KOPT-K1 (cell line): ENCODE results near the gene CCL2.

ENCODE experiments used
- H3K27ac ChIP-seq: fragments of 200-600 bp; sonication (generic); 2 replicates; pipeline ENCODE4 v1.5.1; 2016; ENCODE audit warnings: antibody characterized with exemption, mild to moderate bottlenecking, low read depth, low read length; ENCODE audit not compliant: poor library complexity, severe bottlenecking
- H3K36me3 ChIP-seq: fragments of 200-600 bp; sonication (generic); 2 replicates; pipeline ENCODE4 v1.5.1; 2017; ENCODE audit warnings: antibody characterized with exemption, mild to moderate bottlenecking, low read length, moderate library complexity; ENCODE audit not compliant: insufficient read depth
- H3K9me3 ChIP-seq: fragments of 200-600 bp; sonication (generic); 2 replicates; pipeline ENCODE4 v1.5.1; 2017; ENCODE audit warnings: antibody characterized with exemption, low read length, mild to moderate bottlenecking; ENCODE audit not compliant: insufficient read depth, poor library complexity, severe bottlenecking

CCL2 gene

GRCh38 chr17:34275881-34276280 is 20.8 kb downstream of the CCL2 start:
- H3K36me3 ChIP-seq = no peaks in the 10 kb centered on the region
- H3K9me3 ChIP-seq = no peaks in the 10 kb centered on the region
- H3K27ac ChIP-seq = no peak overlapping the region

GRCh38 chr17:34276826-34277225 is 21.7 kb downstream of the CCL2 start:
- Histone ChIP-seq H3K36me3 (no peaks in the 10 kb centered on the region), H3K27ac (no peak overlapping the region), H3K9me3 (no peaks in the 10 kb centered on the region)

- Histone ChIP-seq H3K9me3 (no peaks in the 10 kb centered on the region), H3K36me3 (no peaks in the 10 kb centered on the region), H3K27ac (no peak overlapping the region)
Observed at GRCh38 chr17:34283571-34283970, 28.5 kb downstream of the CCL2 start.

- H3K9me3 ChIP-seq = no peaks in the 10 kb centered on the region
- H3K36me3 ChIP-seq = no peaks in the 10 kb centered on the region
Observed at GRCh38 chr17:34285286-34285792, 30.3 kb downstream of the CCL2 start, which contains the start of gene CCL11. Gene CCL11, plus strand, starts transcription at chr17:34285742. Its CDS starts 67 bp downstream, at chr17:34285809.

GRCh38 chr17:34287875-34288274 is 32.8 kb downstream of the CCL2 start:
- Histone ChIP-seq H3K36me3 (no peaks in the 10 kb centered on the region), H3K9me3 (no peaks in the 10 kb centered on the region), H3K27ac (no peak overlapping the region)

More at GRCh38 chr17:34285286-34285792, 30.3 kb downstream of the CCL2 start, which contains the start of gene CCL11:
- no peak within 1 kb of the TSS for H3K27ac ChIP-seq

- H3K9me3 ChIP-seq = no peaks in the 10 kb centered on the region
- H3K27ac ChIP-seq = no peak overlapping the region
Observed at GRCh38 chr17:34290586-34290985, 35.5 kb downstream of the CCL2 start.

GRCh38 chr17:34291721-34292348 is 36.8 kb downstream of the CCL2 start:
- Histone ChIP-seq H3K36me3 (no peaks in the 10 kb centered on the region), H3K27ac (no peak overlapping the region), H3K9me3 (no peaks in the 10 kb centered on the region)

More at GRCh38 chr17:34290586-34290985, 35.5 kb downstream of the CCL2 start:
- H3K36me3 ChIP-seq = no peaks in the 10 kb centered on the region

GRCh38 chr17:34299027-34299426 is 43.9 kb downstream of the CCL2 start:
- H3K9me3 ChIP-seq = no peaks in the 10 kb centered on the region
- H3K36me3 ChIP-seq = no peaks in the 10 kb centered on the region
- no peak overlapping the region for H3K27ac ChIP-seq

GRCh38 chr17:34299956-34300577 is 45.0 kb downstream of the CCL2 start:
- Histone ChIP-seq H3K27ac (no peak overlapping the region), H3K36me3 (no peaks in the 10 kb centered on the region), H3K9me3 (no peaks in the 10 kb centered on the region)

GRCh38 chr17:34300652-34301370 is 45.7 kb downstream of the CCL2 start:
- Histone ChIP-seq H3K36me3 (no peaks in the 10 kb centered on the region), H3K27ac (no peak overlapping the region)

GRCh38 chr17:34301986-34302385 is 46.9 kb downstream of the CCL2 start:
- H3K9me3 ChIP-seq = no peaks in the 10 kb centered on the region
- no peak overlapping the region for H3K27ac ChIP-seq
- no peaks in the 10 kb centered on the region for H3K36me3 ChIP-seq

More at GRCh38 chr17:34300652-34301370, 45.7 kb downstream of the CCL2 start:
- no peaks in the 10 kb centered on the region for H3K9me3 ChIP-seq

- no peaks in the 10 kb centered on the region for H3K36me3 ChIP-seq
- no peaks in the 10 kb centered on the region for H3K9me3 ChIP-seq
- H3K27ac ChIP-seq = no peak overlapping the region
Observed at GRCh38 chr17:34302636-34303035, 47.6 kb downstream of the CCL2 start.

GRCh38 chr17:34303606-34304005 is 48.5 kb downstream of the CCL2 start:
- Histone ChIP-seq H3K36me3 (no peaks in the 10 kb centered on the region), H3K27ac (no peak overlapping the region), H3K9me3 (no peaks in the 10 kb centered on the region)

GRCh38 chr17:34305061-34305460 is 50.0 kb downstream of the CCL2 start:
- Histone ChIP-seq H3K27ac (no peak overlapping the region), H3K9me3 (no peaks in the 10 kb centered on the region), H3K36me3 (no peaks in the 10 kb centered on the region)

- Histone ChIP-seq H3K36me3 (no peaks in the 10 kb centered on the region), H3K9me3 (no peaks in the 10 kb centered on the region), H3K27ac (no peak overlapping the region)
Observed at GRCh38 chr17:34305606-34306005, 50.5 kb downstream of the CCL2 start.
